DMS 273 (cell line): Measurements from ENCODE around the gene LIMK1.
"Not testable (repeated sequence)": the region's sequence is repeated elsewhere in the genome, so short reads cannot be mapped to it uniquely, and the experiment has no call there.

ENCODE experiments used
- DNase-seq: peaks from one replicate; lab custom pipeline; 2025; ENCODE audit not compliant: unreplicated experiment; lab: John Stamatoyannopoulos, UW

LIMK1 gene

GRCh38 chr7:74083117-74083876 lies at the start of gene LIMK1:
Gene LIMK1 (plus strand): TSS chr7:74083804. CDS start chr7:74083991, 187 bp downstream.
- DNase-seq: peak; percentile 97

- no peak for DNase-seq
Observed at GRCh38 chr7:74037609-74038008, 46.0 kb upstream of the LIMK1 start.

GRCh38 chr7:74038194-74038961 lies 45.2 kb upstream of the LIMK1 start:
- no peak for DNase-seq

GRCh38 chr7:74039337-74039736 lies 44.3 kb upstream of the LIMK1 start:
- DNase-seq: peak; percentile 49

- no peak for DNase-seq
Observed at GRCh38 chr7:74040101-74040790, 43.4 kb upstream of the LIMK1 start.

GRCh38 chr7:74040791-74041520 lies 42.6 kb upstream of the LIMK1 start:
- no peak for DNase-seq

GRCh38 chr7:74042746-74043522 lies 40.7 kb upstream of the LIMK1 start:
- DNase-seq: peak; percentile 64

- DNase-seq: peak; percentile 73
Observed at GRCh38 chr7:74043523-74043951, 40.1 kb upstream of the LIMK1 start.

- no peak for DNase-seq
Observed at GRCh38 chr7:74044366-74045350, 38.9 kb upstream of the LIMK1 start.

- not testable (repeated sequence) for DNase-seq
Observed at GRCh38 chr7:74046581-74046980, 37.0 kb upstream of the LIMK1 start.

- no peak for DNase-seq
Observed at GRCh38 chr7:74047804-74048380, 35.7 kb upstream of the LIMK1 start.

- DNase-seq: no peak
Observed at GRCh38 chr7:74048999-74049599, 34.5 kb upstream of the LIMK1 start.

GRCh38 chr7:74049997-74050798 lies 33.4 kb upstream of the LIMK1 start:
- no peak for DNase-seq

- DNase-seq: no peak
Observed at GRCh38 chr7:74051193-74051592, 32.4 kb upstream of the LIMK1 start.

GRCh38 chr7:74051629-74052410 lies 31.8 kb upstream of the LIMK1 start:
- DNase-seq: peak; percentile 66

- DNase-seq: no peak
Observed at GRCh38 chr7:74052628-74053027, 31.0 kb upstream of the LIMK1 start.
